Measurements from ENCODE around the gene MEX3D.
"Not testable (repeated sequence)": the region's sequence is repeated elsewhere in the genome, so short reads cannot be mapped to it uniquely, and the experiment has no call there.

Gene MEX3D

GRCh38 chr19:1521636-1522035 is 46.5 kb downstream of the MEX3D start:
- TF ChIP-seq, protein P1, sequence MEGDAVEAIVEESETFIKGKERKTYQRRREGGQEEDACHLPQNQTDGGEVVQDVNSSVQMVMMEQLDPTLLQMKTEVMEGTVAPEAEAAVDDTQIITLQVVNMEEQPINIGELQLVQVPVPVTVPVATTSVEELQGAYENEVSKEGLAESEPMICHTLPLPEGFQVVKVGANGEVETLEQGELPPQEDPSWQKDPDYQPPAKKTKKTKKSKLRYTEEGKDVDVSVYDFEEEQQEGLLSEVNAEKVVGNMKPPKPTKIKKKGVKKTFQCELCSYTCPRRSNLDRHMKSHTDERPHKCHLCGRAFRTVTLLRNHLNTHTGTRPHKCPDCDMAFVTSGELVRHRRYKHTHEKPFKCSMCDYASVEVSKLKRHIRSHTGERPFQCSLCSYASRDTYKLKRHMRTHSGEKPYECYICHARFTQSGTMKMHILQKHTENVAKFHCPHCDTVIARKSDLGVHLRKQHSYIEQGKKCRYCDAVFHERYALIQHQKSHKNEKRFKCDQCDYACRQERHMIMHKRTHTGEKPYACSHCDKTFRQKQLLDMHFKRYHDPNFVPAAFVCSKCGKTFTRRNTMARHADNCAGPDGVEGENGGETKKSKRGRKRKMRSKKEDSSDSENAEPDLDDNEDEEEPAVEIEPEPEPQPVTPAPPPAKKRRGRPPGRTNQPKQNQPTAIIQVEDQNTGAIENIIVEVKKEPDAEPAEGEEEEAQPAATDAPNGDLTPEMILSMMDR (IDR thresholded peaks at IDR 0.05; ENCODE audit: low read depth, low read length): no peak
- Histone ChIP-seq H3K36me3 (no peaks in the 10 kb centered on the region), H3K4me3 (ENCODE audit: low read depth, low read length) (no peak overlapping the region), H3K9me3 (ENCODE audit: severe bottlenecking) (no peaks in the 10 kb centered on the region), H3K27ac (no peak overlapping the region), H3K27me3 (ENCODE audit: insufficient read depth, low read depth, severe bottlenecking) (peaks cover 9% of the 10 kb centered on the region)
- DNase-seq: no peak

DNA sequence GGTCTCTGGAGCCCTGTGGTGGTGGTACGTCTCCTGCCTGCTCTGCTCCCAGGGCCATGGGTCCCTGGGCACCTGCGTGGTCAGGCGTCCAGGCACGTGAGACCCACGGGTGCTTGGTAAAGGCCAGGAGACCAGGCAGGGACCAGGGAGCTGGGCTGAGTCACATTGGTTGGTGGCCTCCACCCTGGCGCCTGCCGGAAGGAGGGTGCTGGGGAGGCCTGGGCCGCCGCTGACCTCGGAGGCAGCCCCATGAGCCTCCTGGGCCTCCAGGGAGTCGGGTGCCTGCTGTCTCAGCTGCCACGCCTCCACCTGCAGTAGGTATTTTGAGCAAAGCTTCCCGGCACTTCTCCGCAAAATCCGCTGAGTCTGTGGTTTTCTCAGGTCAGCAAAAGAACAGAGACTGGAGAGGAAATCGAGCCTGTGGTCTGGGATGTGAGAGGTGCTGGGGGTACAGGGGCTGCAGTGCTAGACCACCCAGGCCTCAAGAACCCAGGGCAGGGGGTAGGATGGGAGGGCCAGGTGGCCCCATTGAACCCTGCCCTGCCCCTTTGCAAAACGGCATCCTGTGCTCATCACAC is 47.8 kb downstream of the MEX3D start:
- TF ChIP-seq, protein P1 (IDR thresholded peaks at IDR 0.05; ENCODE audit: low read depth, low read length): no peak
- Histone ChIP-seq H3K27ac (no peak overlapping the region), H3K27me3 (ENCODE audit: insufficient read depth, low read depth, severe bottlenecking) (peaks cover 9% of the 10 kb centered on the region), H3K36me3 (no peaks in the 10 kb centered on the region), H3K9me3 (ENCODE audit: severe bottlenecking) (no peaks in the 10 kb centered on the region), H3K4me3 (ENCODE audit: low read depth, low read length) (no peak overlapping the region)
- no peak for DNase-seq

- H3K27me3 ChIP-seq (ENCODE audit: insufficient read depth, low read depth, severe bottlenecking); DNase-seq; H3K9me3 ChIP-seq (ENCODE audit: severe bottlenecking); H3K4me3 ChIP-seq (ENCODE audit: low read depth, low read length); H3K36me3 ChIP-seq; H3K27ac ChIP-seq: not testable (repeated sequence)
Observed at GRCh38 chr19:1519802-1520201, 48.3 kb downstream of the MEX3D start.

- no peaks in the 10 kb centered on the region for H3K36me3 ChIP-seq
- H3K4me3 ChIP-seq (ENCODE audit: low read depth, low read length): no peak overlapping the region
- peaks cover 2% of the 10 kb centered on the region for H3K27me3 ChIP-seq (ENCODE audit: insufficient read depth, low read depth, severe bottlenecking)
- DNase-seq: no peak
- H3K9me3 ChIP-seq (ENCODE audit: severe bottlenecking): no peaks in the 10 kb centered on the region
- H3K27ac ChIP-seq: no peak overlapping the region
- TF ChIP-seq, protein P1 (IDR thresholded peaks at IDR 0.05; ENCODE audit: low read depth, low read length): no peak
Observed at GRCh38 chr19:1518471-1518870, 49.7 kb downstream of the MEX3D start.

DNA sequence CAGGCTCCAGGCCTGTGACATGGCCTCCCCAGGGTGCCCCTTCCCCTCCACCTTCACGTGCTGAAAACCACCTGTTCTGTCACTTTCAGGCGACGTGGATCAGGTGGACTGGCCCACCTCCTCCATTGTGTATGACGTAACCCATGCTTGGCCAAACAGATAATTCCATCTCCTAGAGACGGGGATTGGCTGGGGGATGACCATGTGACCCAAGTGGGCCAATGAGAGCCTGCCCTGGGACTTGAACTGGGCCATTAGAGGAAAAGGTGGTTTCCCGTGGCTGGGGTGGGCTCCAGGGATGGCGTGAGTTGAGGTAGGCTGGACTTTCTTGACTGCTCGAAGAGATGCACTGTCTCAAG is 51.8 kb downstream of the MEX3D start:
- no peaks in the 10 kb centered on the region for H3K36me3 ChIP-seq
- no peak for DNase-seq
- TF ChIP-seq, protein P1 (IDR thresholded peaks at IDR 0.05; ENCODE audit: low read depth, low read length): no peak
- H3K27ac ChIP-seq: no peak overlapping the region
- peaks cover 3% of the 10 kb centered on the region for H3K27me3 ChIP-seq (ENCODE audit: insufficient read depth, low read depth, severe bottlenecking)
- no peak overlapping the region for H3K4me3 ChIP-seq (ENCODE audit: low read depth, low read length)
- no peaks in the 10 kb centered on the region for H3K9me3 ChIP-seq (ENCODE audit: severe bottlenecking)

- Histone ChIP-seq H3K4me3 (ENCODE audit: low read depth, low read length) (no peak overlapping the region), H3K36me3 (no peaks in the 10 kb centered on the region), H3K27me3 (ENCODE audit: insufficient read depth, low read depth, severe bottlenecking) (peaks cover 3% of the 10 kb centered on the region), H3K9me3 (ENCODE audit: severe bottlenecking) (no peaks in the 10 kb centered on the region), H3K27ac (no peak overlapping the region)
- DNase-seq: no peak
- TF ChIP-seq, protein P1 (IDR thresholded peaks at IDR 0.05; ENCODE audit: low read depth, low read length): no peak
Observed at GRCh38 chr19:1514986-1515721, 53.0 kb downstream of the MEX3D start.
